Measurements from ENCODE around the gene FXYD4.
"Not testable (repeated sequence)": the region's sequence is repeated elsewhere in the genome, so short reads cannot be mapped to it uniquely, and the experiment has no call there.

The FXYD4 gene

GRCh38 chr10:43391496-43391895, 20.1 kb downstream of the FXYD4 start:
- Histone ChIP-seq H3K27ac (no peak overlapping the region), H3K4me3 (no peak overlapping the region)
- no peak for DNase-seq (ENCODE audit: low spot score)
- TF ChIP-seq CTCF (IDR thresholded peaks at IDR 0.05): no peak

- H3K27ac ChIP-seq: no peak overlapping the region
- no peak overlapping the region for H3K4me3 ChIP-seq
- TF ChIP-seq CTCF (IDR thresholded peaks at IDR 0.05): no peak
- DNase-seq (ENCODE audit: low spot score): no peak
These were observed 21.3 kb downstream of the FXYD4 start for GRCh38 chr10:43392748-43393147.

- not testable (repeated sequence) for H3K27ac ChIP-seq; DNase-seq (ENCODE audit: low spot score); H3K4me3 ChIP-seq
These were observed 21.8 kb downstream of the FXYD4 start for GRCh38 chr10:43393186-43393585.

- Histone ChIP-seq H3K27ac (no peak overlapping the region), H3K4me3 (no peak overlapping the region)
- TF ChIP-seq CTCF (IDR thresholded peaks at IDR 0.05): no peak
- DNase-seq (ENCODE audit: low spot score): no peak
These were observed 22.3 kb downstream of the FXYD4 start for GRCh38 chr10:43393606-43394360.

DNA sequence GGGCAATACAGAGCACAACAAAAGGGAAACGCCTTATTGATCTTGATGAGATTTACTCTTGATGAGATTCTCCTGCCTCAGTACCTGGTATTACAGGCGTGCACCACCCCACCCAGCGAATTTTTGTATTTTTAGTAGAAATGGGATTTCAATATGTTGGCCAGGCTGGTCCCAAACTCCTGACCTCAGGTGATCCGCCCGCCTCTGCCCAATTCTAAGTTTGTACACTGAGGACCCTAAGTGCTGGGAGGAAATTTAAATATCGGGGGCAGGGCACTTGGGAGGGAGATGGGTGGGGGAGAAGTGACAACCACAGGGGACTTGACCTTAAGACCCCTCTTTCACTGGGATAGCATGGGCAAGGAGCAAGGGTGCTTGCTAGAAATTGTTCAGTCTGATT, 23.4 kb downstream of the FXYD4 start:
- no peak for TF ChIP-seq CTCF (IDR thresholded peaks at IDR 0.05)
- Histone ChIP-seq H3K27ac (peak overlapping the region in 1 of 2 donors; percentile 99), H3K4me3 (no peak overlapping the region)
- no peak for DNase-seq (ENCODE audit: low spot score)

GRCh38 chr10:43395571-43396060, 24.2 kb downstream of the FXYD4 start:
- TF ChIP-seq CTCF (IDR thresholded peaks at IDR 0.05): no peak
- no peak for DNase-seq (ENCODE audit: low spot score)
- peak overlapping the region; percentile 94 for H3K4me3 ChIP-seq
- H3K27ac ChIP-seq: peak overlapping the region; percentile 99 to 100

- no peak for TF ChIP-seq CTCF (IDR thresholded peaks at IDR 0.05)
- peak; percentile 86 for DNase-seq (ENCODE audit: low spot score)
- H3K27ac ChIP-seq: peak overlapping the region; percentile 99 to 100
- H3K4me3 ChIP-seq: peak overlapping the region; percentile 94
These were observed 24.9 kb downstream of the FXYD4 start for GRCh38 chr10:43396061-43396927.

All from coronary artery (tissue), 2 donors.